HCT116 (cell line): ENCODE data around the gene TOP1. TPM values are rescaled to one million over a fixed set of nuclear protein-coding genes. Genes with fewer than 3 reads are reported as not detected.

Experiments used
- ATAC-seq: fragments of 200-7000 bp; cut with Tn5 transposase; 2 replicates; pipeline ENCODE4 v1.9.1; 2020; ENCODE audit warnings: mild to moderate bottlenecking, moderate library complexity
- BruUV-seq: library from RNA; stranded (reverse); fragments of 400-500 nt; replicated peaks from 2 replicates; lab custom pipeline; 2021; lab: Mats Ljungman, UMichigan
- CTCF ChIA-PET: fragments of 300-600 bp; sonication (Branson Sonifier 250); formaldehyde crosslinking; loops from one replicate; lab custom pipeline; 2021; ENCODE audit warnings: antibody characterized with exemption; lab: Charles Lee
- POLR2A ChIA-PET: fragments of 300-600, 350-600 bp; sonication (Branson Sonifier 250); formaldehyde crosslinking; loops from one replicate; lab custom pipeline; 2021; ENCODE audit warnings: antibody characterized with exemption; lab: Charles Lee
- RAD21 ChIA-PET, 2 experiments: fragments of 300-600 bp; sonication (Branson Sonifier 250); formaldehyde crosslinking; loops; one replicate each; lab custom pipeline; 2023; ENCODE audit warnings: low total read pairs in 2 of 2; ENCODE audit not compliant: uncharacterized antibody in 2 of 2, unreplicated experiment in 2 of 2, low non-redundant PET in 1 of 2; lab: Charles Lee
- DNase-seq: peaks from one replicate; pipeline ENCODE4 v3.0.0-alpha.2; 2010; ENCODE audit warnings: low read depth, low spot score
- H2AFZ ChIP-seq: fragments of 200-600 bp; shearing (Covaris generic), sonication (generic); 2 replicates; pipeline ENCODE4 v1.6.1; 2017; ENCODE audit warnings: low read depth, mixed run types, mixed read lengths, antibody characterized with exemption, low read length; ENCODE audit not compliant: poor library complexity, severe bottlenecking
- H3K27ac ChIP-seq: 2 replicates; pipeline ENCODE4 v1.5.1; 2012; ENCODE audit warnings: low read depth, low read length
- H3K27me3 ChIP-seq: fragments of 200-600 bp; sonication (generic); 2 replicates; pipeline ENCODE4 v1.6.1; 2016; ENCODE audit warnings: mixed run types, low read length, mixed read lengths; ENCODE audit not compliant: insufficient read depth
- H3K36me3 ChIP-seq, 2 experiments: fragments of 200-500 bp in 1 of 2; fragments of 200-600 bp in 1 of 2; sonication (Bioruptor generic) in 1 of 2; sonication (generic) in 1 of 2; 2 replicates each; pipeline versions ENCODE4 v1.5.1 to v1.6.1; 2014 to 2016; ENCODE audit warnings: low read length in 2 of 2, inconsistent platforms in 1 of 2, mixed read lengths in 1 of 2, mixed run types in 1 of 2; ENCODE audit not compliant: insufficient read depth in 2 of 2, control insufficient read depth in 1 of 2
- H3K4me1 ChIP-seq, 2 experiments: fragments of 200-600 bp in 1 of 2; sonication (generic) in 1 of 2; 2 replicates each; pipeline versions ENCODE4 v1.5.1 to v1.6.1; 2012 to 2017; ENCODE audit warnings: low read length in 2 of 2, inconsistent platforms in 1 of 2, mild to moderate bottlenecking in 1 of 2, mixed read lengths in 1 of 2, mixed run types in 1 of 2, moderate library complexity in 1 of 2; ENCODE audit not compliant: insufficient read depth in 2 of 2, control insufficient read depth in 1 of 2
- H3K4me2 ChIP-seq: fragments of 200-600 bp; sonication (generic); 2 replicates; pipeline ENCODE4 v1.6.1; 2017; ENCODE audit warnings: mixed run types, low read length, mixed read lengths
- H3K4me3 ChIP-seq, 2 experiments: fragments of 200-600 bp in 1 of 2; sonication (generic) in 1 of 2; replicated peaks in 1 of 2; 2 replicates each; pipeline ENCODE4 v1.5.1; 2011 to 2016; ENCODE audit warnings: low read length in 2 of 2, control low read depth in 1 of 2, low read depth in 1 of 2, mild to moderate bottlenecking in 1 of 2, mixed read lengths in 1 of 2, mixed run types in 1 of 2
- H3K79me2 ChIP-seq: fragments of 200-600 bp; sonication (generic); 2 replicates; pipeline ENCODE4 v1.6.1; 2017; ENCODE audit warnings: mild to moderate bottlenecking, mixed run types, low read length, moderate library complexity, mixed read lengths; ENCODE audit not compliant: insufficient read depth
- H3K9ac ChIP-seq: fragments of 200-600 bp; sonication (generic); 2 replicates; pipeline ENCODE4 v1.6.1; 2016; ENCODE audit warnings: low read length, mixed read lengths
- H3K9me2 ChIP-seq: fragments of 200-600 bp; sonication (generic), shearing (Covaris generic); 2 replicates; pipeline ENCODE4 v1.6.1; 2017; ENCODE audit warnings: mixed run types, mild to moderate bottlenecking, moderate library complexity; ENCODE audit not compliant: insufficient read depth
- H3K9me3 ChIP-seq, 2 experiments: fragments of 200-500 bp in 1 of 2; fragments of 200-600 bp in 1 of 2; sonication (Bioruptor generic) in 1 of 2; sonication (generic) in 1 of 2; 2 replicates each; pipeline ENCODE4 v1.6.1; 2014 to 2017; ENCODE audit warnings: low read length in 2 of 2, mixed read lengths in 2 of 2, inconsistent platforms in 1 of 2, low read depth in 1 of 2, mild to moderate bottlenecking in 1 of 2, mixed run types in 1 of 2, moderate library complexity in 1 of 2; ENCODE audit not compliant: control insufficient read depth in 1 of 2, insufficient read depth in 1 of 2
- H4K20me1 ChIP-seq: fragments of 200-600 bp; sonication (generic), shearing (Covaris generic); 2 replicates; pipeline ENCODE4 v1.6.1; 2017; ENCODE audit warnings: mixed run types, mild to moderate bottlenecking, moderate library complexity; ENCODE audit not compliant: insufficient read depth
- CEBPB ChIP-seq: IDR thresholded peaks from 2 replicates; pipeline ENCODE4 v1.6.1; 2012; ENCODE audit warnings: low read depth
- EGR1 ChIP-seq: IDR thresholded peaks from 2 replicates; pipeline ENCODE4 v1.6.1; 2012; ENCODE audit warnings: low read depth
- ELF1 ChIP-seq: IDR thresholded peaks from 2 replicates; pipeline ENCODE4 v1.6.1; 2012; ENCODE audit warnings: low read depth, borderline replicate concordance
- EZH2 ChIP-seq: fragments of 200-600 bp; sonication (generic); IDR thresholded peaks from 2 replicates; pipeline ENCODE4 v1.6.1; 2017; ENCODE audit warnings: antibody characterized with exemption, mixed run types
- EZH2phosphoT487 ChIP-seq: fragments of 200-600 bp; IDR thresholded peaks from 2 replicates; pipeline ENCODE4 v1.6.1; 2018; ENCODE audit warnings: antibody characterized with exemption, borderline replicate concordance
- FOSL1 ChIP-seq: IDR thresholded peaks from 2 replicates; pipeline ENCODE4 v1.6.1; 2012; ENCODE audit warnings: low read depth
- POLR2A ChIP-seq: IDR thresholded peaks from 2 replicates; pipeline ENCODE4 v1.7.0; 2011; ENCODE audit warnings: borderline replicate concordance; ENCODE audit not compliant: insufficient read depth, insufficient read length; ENCODE audit errors: extremely low read depth
- RAD21 ChIP-seq: IDR thresholded peaks from 2 replicates; pipeline ENCODE4 v1.6.1; 2012; ENCODE audit warnings: low read depth, mild to moderate bottlenecking
- SP1 ChIP-seq: IDR thresholded peaks from 2 replicates; pipeline ENCODE4 v1.6.1; 2012; ENCODE audit warnings: low read depth
- SRF ChIP-seq: IDR thresholded peaks from 2 replicates; pipeline ENCODE4 v1.6.1; 2012; ENCODE audit warnings: low read depth
- TCF7L2 ChIP-seq: IDR thresholded peaks from 2 replicates; pipeline ENCODE4 v1.7.0; 2011; ENCODE audit warnings: borderline replicate concordance, inconsistent platforms; ENCODE audit not compliant: insufficient read depth, insufficient read length; ENCODE audit errors: extremely low read depth
- YY1 ChIP-seq: IDR thresholded peaks from 2 replicates; pipeline ENCODE4 v1.6.1; 2011; ENCODE audit warnings: low read length, low read depth, moderate library complexity, mild to moderate bottlenecking; ENCODE audit not compliant: insufficient replicate concordance; ENCODE audit errors: extremely low read depth
- ZNF274 ChIP-seq: fragments of 200-500 bp; sonication (Bioruptor generic); IDR thresholded peaks from 2 replicates; pipeline ENCODE4 v1.6.1; 2014; ENCODE audit warnings: mild to moderate bottlenecking, low read depth, low read length, inconsistent platforms
- intact Hi-C: fragments of 100-400 bp; cut with micrococcal nuclease; formaldehyde crosslinking; loops from 2 replicates; pipeline ENCODE4 v1.10.0; 2022
- total RNA-seq: library from RNA; stranded (reverse); gene quantifications from one replicate; pipeline ENCODE4 v1.2.1, GENCODE V29; 2021; ENCODE audit not compliant: unreplicated experiment
- TF ChIP-seq, protein P1 (sequence below): IDR thresholded peaks from 2 replicates; pipeline ENCODE4 v1.6.1; 2012; ENCODE audit warnings: low read depth
- TF ChIP-seq, protein P2 (sequence below): IDR thresholded peaks from 2 replicates; pipeline ENCODE4 v1.6.1; 2011; ENCODE audit warnings: mild to moderate bottlenecking, low read length, moderate library complexity; ENCODE audit not compliant: insufficient replicate concordance; ENCODE audit errors: extremely low read depth
- TF ChIP-seq, protein P3 (sequence below): IDR thresholded peaks from 2 replicates; pipeline ENCODE4 v1.6.1; 2012
- TF ChIP-seq, protein P4 (sequence below), 3 experiments: fragments of 200-600 bp in 1 of 3; sonication (generic) in 1 of 3; IDR thresholded peaks in 2 of 3; conservative IDR thresholded peaks in 1 of 3; 2 replicates each; pipeline ENCODE4 v1.5.1; 2012 to 2017; ENCODE audit warnings: low read depth in 2 of 3, low read length in 2 of 3, antibody characterized with exemption in 1 of 3, borderline replicate concordance in 1 of 3, control low read depth in 1 of 3, mild to moderate bottlenecking in 1 of 3, mixed read lengths in 1 of 3, mixed run types in 1 of 3, moderate library complexity in 1 of 3; ENCODE audit not compliant: insufficient read depth in 1 of 3

Gene TOP1
- total RNA-seq, 1 experiment from 2014 or later, result 190 TPM

DNA sequence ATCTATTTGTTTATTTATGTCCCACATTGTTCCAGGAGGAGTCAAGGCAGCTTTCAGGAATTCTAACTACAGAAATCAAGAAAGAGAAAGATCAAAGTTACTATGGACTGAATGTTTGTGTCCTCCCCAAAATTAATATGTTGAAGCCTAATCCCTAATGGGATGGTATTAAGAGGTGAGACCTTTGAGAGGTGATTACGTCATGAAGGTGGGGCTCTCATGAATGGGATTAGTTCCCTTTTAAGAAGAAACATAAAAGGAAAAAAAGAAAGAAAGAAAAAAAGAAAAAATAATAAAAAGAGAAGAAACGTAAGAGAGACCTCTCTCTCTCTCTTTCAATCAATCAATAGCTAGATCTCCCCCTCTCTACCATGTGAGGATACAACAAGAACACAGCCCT, 44.7 kb upstream of the TOP1 start:
- H3K4me1 ChIP-seq, result no peaks in the 10 kb centered on the region
- no peak overlapping the region for H3K27ac ChIP-seq
- DNase-seq, result no peak
- H3K9me3 ChIP-seq, result peaks cover 0 to 2% of the 10 kb centered on the region in 2 experiments; a peak in 2 of 4 replicates
- H3K79me2 ChIP-seq, result no peaks in the 10 kb centered on the region
- no peaks in the 10 kb centered on the region for H3K9me2 ChIP-seq
- ChIA-PET CTCF (interaction anchor here (1.6 kb wide), 1 partner anchor 8 kb away, joined by 4 read pairs; no protein-coding TSS in a partner anchor), RAD21 (no interaction called here)
- no peak overlapping the region for H3K9ac ChIP-seq
- H3K4me3 ChIP-seq, result no peak overlapping the region
- BruUV-seq, result no TSS peak
- no peaks in the 10 kb centered on the region for H4K20me1 ChIP-seq
- no peaks in the 10 kb centered on the region for H3K36me3 ChIP-seq
- no peak for ATAC-seq
- TF ChIP-seq POLR2A (no peak), YY1 (no peak), ZNF274 (no peak), EGR1 (no peak), TCF7L2 (no peak), FOSL1 (no peak), RAD21 (no peak), ELF1 (no peak), SP1 (no peak), SRF (no peak), EZH2phosphoT487 (no peak), EZH2 (no peak), CEBPB (no peak)
- TF ChIP-seq, protein P1, sequence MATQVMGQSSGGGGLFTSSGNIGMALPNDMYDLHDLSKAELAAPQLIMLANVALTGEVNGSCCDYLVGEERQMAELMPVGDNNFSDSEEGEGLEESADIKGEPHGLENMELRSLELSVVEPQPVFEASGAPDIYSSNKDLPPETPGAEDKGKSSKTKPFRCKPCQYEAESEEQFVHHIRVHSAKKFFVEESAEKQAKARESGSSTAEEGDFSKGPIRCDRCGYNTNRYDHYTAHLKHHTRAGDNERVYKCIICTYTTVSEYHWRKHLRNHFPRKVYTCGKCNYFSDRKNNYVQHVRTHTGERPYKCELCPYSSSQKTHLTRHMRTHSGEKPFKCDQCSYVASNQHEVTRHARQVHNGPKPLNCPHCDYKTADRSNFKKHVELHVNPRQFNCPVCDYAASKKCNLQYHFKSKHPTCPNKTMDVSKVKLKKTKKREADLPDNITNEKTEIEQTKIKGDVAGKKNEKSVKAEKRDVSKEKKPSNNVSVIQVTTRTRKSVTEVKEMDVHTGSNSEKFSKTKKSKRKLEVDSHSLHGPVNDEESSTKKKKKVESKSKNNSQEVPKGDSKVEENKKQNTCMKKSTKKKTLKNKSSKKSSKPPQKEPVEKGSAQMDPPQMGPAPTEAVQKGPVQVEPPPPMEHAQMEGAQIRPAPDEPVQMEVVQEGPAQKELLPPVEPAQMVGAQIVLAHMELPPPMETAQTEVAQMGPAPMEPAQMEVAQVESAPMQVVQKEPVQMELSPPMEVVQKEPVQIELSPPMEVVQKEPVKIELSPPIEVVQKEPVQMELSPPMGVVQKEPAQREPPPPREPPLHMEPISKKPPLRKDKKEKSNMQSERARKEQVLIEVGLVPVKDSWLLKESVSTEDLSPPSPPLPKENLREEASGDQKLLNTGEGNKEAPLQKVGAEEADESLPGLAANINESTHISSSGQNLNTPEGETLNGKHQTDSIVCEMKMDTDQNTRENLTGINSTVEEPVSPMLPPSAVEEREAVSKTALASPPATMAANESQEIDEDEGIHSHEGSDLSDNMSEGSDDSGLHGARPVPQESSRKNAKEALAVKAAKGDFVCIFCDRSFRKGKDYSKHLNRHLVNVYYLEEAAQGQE, result no peak
- TF ChIP-seq, protein P2, sequence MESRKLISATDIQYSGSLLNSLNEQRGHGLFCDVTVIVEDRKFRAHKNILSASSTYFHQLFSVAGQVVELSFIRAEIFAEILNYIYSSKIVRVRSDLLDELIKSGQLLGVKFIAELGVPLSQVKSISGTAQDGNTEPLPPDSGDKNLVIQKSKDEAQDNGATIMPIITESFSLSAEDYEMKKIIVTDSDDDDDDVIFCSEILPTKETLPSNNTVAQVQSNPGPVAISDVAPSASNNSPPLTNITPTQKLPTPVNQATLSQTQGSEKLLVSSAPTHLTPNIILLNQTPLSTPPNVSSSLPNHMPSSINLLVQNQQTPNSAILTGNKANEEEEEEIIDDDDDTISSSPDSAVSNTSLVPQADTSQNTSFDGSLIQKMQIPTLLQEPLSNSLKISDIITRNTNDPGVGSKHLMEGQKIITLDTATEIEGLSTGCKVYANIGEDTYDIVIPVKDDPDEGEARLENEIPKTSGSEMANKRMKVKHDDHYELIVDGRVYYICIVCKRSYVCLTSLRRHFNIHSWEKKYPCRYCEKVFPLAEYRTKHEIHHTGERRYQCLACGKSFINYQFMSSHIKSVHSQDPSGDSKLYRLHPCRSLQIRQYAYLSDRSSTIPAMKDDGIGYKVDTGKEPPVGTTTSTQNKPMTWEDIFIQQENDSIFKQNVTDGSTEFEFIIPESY, result no peak
- TF ChIP-seq, protein P3, sequence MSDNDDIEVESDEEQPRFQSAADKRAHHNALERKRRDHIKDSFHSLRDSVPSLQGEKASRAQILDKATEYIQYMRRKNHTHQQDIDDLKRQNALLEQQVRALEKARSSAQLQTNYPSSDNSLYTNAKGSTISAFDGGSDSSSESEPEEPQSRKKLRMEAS, result no peak
- TF ChIP-seq, protein P4, sequence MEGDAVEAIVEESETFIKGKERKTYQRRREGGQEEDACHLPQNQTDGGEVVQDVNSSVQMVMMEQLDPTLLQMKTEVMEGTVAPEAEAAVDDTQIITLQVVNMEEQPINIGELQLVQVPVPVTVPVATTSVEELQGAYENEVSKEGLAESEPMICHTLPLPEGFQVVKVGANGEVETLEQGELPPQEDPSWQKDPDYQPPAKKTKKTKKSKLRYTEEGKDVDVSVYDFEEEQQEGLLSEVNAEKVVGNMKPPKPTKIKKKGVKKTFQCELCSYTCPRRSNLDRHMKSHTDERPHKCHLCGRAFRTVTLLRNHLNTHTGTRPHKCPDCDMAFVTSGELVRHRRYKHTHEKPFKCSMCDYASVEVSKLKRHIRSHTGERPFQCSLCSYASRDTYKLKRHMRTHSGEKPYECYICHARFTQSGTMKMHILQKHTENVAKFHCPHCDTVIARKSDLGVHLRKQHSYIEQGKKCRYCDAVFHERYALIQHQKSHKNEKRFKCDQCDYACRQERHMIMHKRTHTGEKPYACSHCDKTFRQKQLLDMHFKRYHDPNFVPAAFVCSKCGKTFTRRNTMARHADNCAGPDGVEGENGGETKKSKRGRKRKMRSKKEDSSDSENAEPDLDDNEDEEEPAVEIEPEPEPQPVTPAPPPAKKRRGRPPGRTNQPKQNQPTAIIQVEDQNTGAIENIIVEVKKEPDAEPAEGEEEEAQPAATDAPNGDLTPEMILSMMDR (IDR thresholded peaks at IDR 0.05 in 2 of 3, conservative IDR thresholded peaks at IDR 0.05 in 1 of 3; ENCODE audit: borderline replicate concordance in 1 of 3, insufficient read depth in 1 of 3, low read depth in 2 of 3, low read length in 2 of 3), result no peak
- TF ChIP-seq, all 23 proteins: peak for 0
- Histone ChIP-seq H3K4me2 (no peak overlapping the region), H2AFZ (no peak overlapping the region), H3K27me3 (no peaks in the 10 kb centered on the region)
- POLR2A ChIA-PET, result no interaction called here
- intact Hi-C loops, result no loop called here
